Naive thymus-derived CD4-positive, alpha-beta T cell (primary cell): Measurements from ENCODE around the gene TTC27. TPM values are rescaled to one million over a fixed set of nuclear protein-coding genes. Genes with fewer than 3 reads are reported as not detected.

Experiments used
- ATAC-seq: fragments of 150-1000 bp; cut with Tn5 transposase; 2 replicates; pipeline ENCODE4 v1.10.0; 2021; ENCODE audit warnings: mild to moderate bottlenecking, moderate library complexity
- CTCF ChIA-PET: fragments of 350-600 bp; sonication (Branson Sonifier 250); formaldehyde crosslinking; loops from one replicate; lab custom pipeline; 2021; ENCODE audit warnings: antibody characterized with exemption; lab: Charles Lee
- POLR2A ChIA-PET: fragments of 350-600 bp; sonication (Branson Sonifier 250); formaldehyde crosslinking; loops from one replicate; lab custom pipeline; 2021; ENCODE audit warnings: antibody characterized with exemption, inconsistent platforms; lab: Charles Lee
- DNase-seq, 9 donors: peaks; one replicate each; pipeline versions ENCODE4 v3.0.0 to v3.0.0-alpha.2; 2020 to 2022; ENCODE audit warnings: mixed read lengths in 1 of 9
- H3K27ac ChIP-seq: one replicate; pipeline ENCODE4 v1.7.0; 2013; ENCODE audit warnings: mild to moderate bottlenecking, low read depth, low read length, moderate library complexity
- H3K27me3 ChIP-seq, 2 donors: one replicate each; pipeline ENCODE4 v1.7.0; 2013; ENCODE audit warnings: low read length in 2 of 2, mild to moderate bottlenecking in 2 of 2, moderate library complexity in 2 of 2; ENCODE audit not compliant: control insufficient read depth in 2 of 2, insufficient read depth in 2 of 2
- H3K36me3 ChIP-seq, 3 experiments: 1 replicate in 2 of 3; 2 replicates in 1 of 3; pipeline ENCODE4 v1.7.0; 2013; ENCODE audit warnings: low read length in 3 of 3, mild to moderate bottlenecking in 3 of 3, moderate library complexity in 1 of 3; ENCODE audit not compliant: insufficient read depth in 3 of 3, control insufficient read depth in 2 of 3
- H3K4me1 ChIP-seq, 2 donors: one replicate each; pipeline ENCODE4 v1.7.0; 2013; ENCODE audit warnings: low read length in 2 of 2, mild to moderate bottlenecking in 2 of 2, moderate library complexity in 1 of 2; ENCODE audit not compliant: control insufficient read depth in 2 of 2, insufficient read depth in 2 of 2
- H3K4me3 ChIP-seq: 2 replicates; pipeline ENCODE4 v1.7.0; 2013; ENCODE audit warnings: mild to moderate bottlenecking, low read length
- H3K9me3 ChIP-seq, 3 experiments: 1 replicate in 2 of 3; 2 replicates in 1 of 3; pipeline ENCODE4 v1.7.0; 2013; ENCODE audit warnings: low read length in 3 of 3; ENCODE audit not compliant: control insufficient read depth in 2 of 3
- H3K27ac Mint-ChIP-seq, 9 donors: one replicate each; pipeline ENCODE4 v1.8.0; 2020 to 2022; ENCODE audit warnings: mixed read lengths in 9 of 9, mild to moderate bottlenecking in 8 of 9, moderate library complexity in 5 of 9, inconsistent platforms in 2 of 9
- H3K27me3 Mint-ChIP-seq, 5 donors: one replicate each; pipeline ENCODE4 v1.8.0; 2021 to 2022; ENCODE audit warnings: mixed read lengths in 5 of 5, mild to moderate bottlenecking in 1 of 5
- H3K36me3 Mint-ChIP-seq, 5 donors: one replicate each; pipeline ENCODE4 v1.8.0; 2020 to 2022; ENCODE audit warnings: mixed read lengths in 5 of 5, mild to moderate bottlenecking in 3 of 5, inconsistent platforms in 1 of 5
- H3K4me1 Mint-ChIP-seq, 7 donors: one replicate each; pipeline ENCODE4 v1.8.0; 2020 to 2022; ENCODE audit warnings: mixed read lengths in 7 of 7, mild to moderate bottlenecking in 3 of 7, inconsistent platforms in 1 of 7
- H3K4me3 Mint-ChIP-seq, 10 donors: one replicate each; pipeline ENCODE4 v1.8.0; 2020 to 2022; ENCODE audit warnings: mild to moderate bottlenecking in 10 of 10, mixed read lengths in 10 of 10, moderate library complexity in 6 of 10, inconsistent platforms in 2 of 10
- H3K9me3 Mint-ChIP-seq, 11 donors: one replicate each; pipeline ENCODE4 v1.8.0; 2020 to 2022; ENCODE audit warnings: mixed read lengths in 11 of 11, mild to moderate bottlenecking in 4 of 11, inconsistent platforms in 1 of 11, moderate library complexity in 1 of 11
- intact Hi-C, 2 donors: fragments of 100-400 bp; cut with micrococcal nuclease; formaldehyde crosslinking; loops; one replicate each; pipeline ENCODE4 v1.15.1; 2023
- polyA plus RNA-seq, 2 donors: library from polyadenylated mRNA; unstranded; fragments of 300-500 nt; fragmentation: Illumina TruSeq; gene quantifications; one replicate each; pipeline ENCODE4 v1.2.3, GENCODE V29; 2021
- total RNA-seq, 6 experiments: library from RNA in 5 of 6; stranded (reverse) in 5 of 6; gene quantifications; 1 replicate in 5 of 6; 2 replicates in 1 of 6; pipeline ENCODE4 v1.2.3 and lab custom pipeline; 2021 to 2026

Gene TTC27
- total and polyA plus RNA-seq, 7 experiments from 2014 or later: 18.5 to 30.0 (median 23.9) TPM

GRCh38 chr2:32760628-32761027 lies 132.8 kb downstream of the TTC27 start:
- Histone ChIP-seq H3K27ac (no peak overlapping the region), H3K4me1 (no peaks in the 10 kb centered on the region), H3K36me3 (peaks cover 0 to 30% (median 0%) of the 10 kb centered on the region in 3 experiments), H3K4me3 (no peak overlapping the region), H3K27me3 (no peaks in the 10 kb centered on the region), H3K9me3 (no peaks in the 10 kb centered on the region)
- H3K4me3 Mint-ChIP-seq: no peak overlapping the region
- DNase-seq: no peak
- no peak overlapping the region for H3K27ac Mint-ChIP-seq
- ATAC-seq: no peak
- ChIA-PET POLR2A (no interaction called here), CTCF (interaction anchor here (0.9 kb wide), 1 partner anchor 24 kb away, joined by 3 read pairs; no protein-coding TSS in a partner anchor)
- intact Hi-C loops: no loop called here
- H3K27me3 Mint-ChIP-seq: no peaks in the 10 kb centered on the region
- peaks cover 0 to 5% (median 0%) of the 10 kb centered on the region in 11 donors for H3K9me3 Mint-ChIP-seq
- peaks cover 21 to 72% (median 50%) of the 10 kb centered on the region in 5 donors for H3K36me3 Mint-ChIP-seq
- H3K4me1 Mint-ChIP-seq: peaks cover 8 to 23% (median 13%) of the 10 kb centered on the region in 7 donors

GRCh38 chr2:32768387-32769174 lies 140.7 kb downstream of the TTC27 start:
- H3K9me3 ChIP-seq: no peaks in the 10 kb centered on the region
- H3K27ac ChIP-seq: no peak overlapping the region
- Mint-ChIP-seq H3K27ac (no peak overlapping the region), H3K36me3 (peaks cover 2 to 47% (median 41%) of the 10 kb centered on the region in 5 donors), H3K4me3 (no peak overlapping the region), H3K9me3 (peaks cover 0 to 1% (median 0%) of the 10 kb centered on the region in 11 donors), H3K4me1 (peaks cover 0 to 4% (median 0%) of the 10 kb centered on the region in 7 donors), H3K27me3 (no peaks in the 10 kb centered on the region)
- intact Hi-C loops: no loop called here
- POLR2A ChIA-PET: no interaction called here
- H3K4me1 ChIP-seq: no peaks in the 10 kb centered on the region
- DNase-seq (no peak), ATAC-seq (peak; percentile 79)
- H3K36me3 ChIP-seq: no peaks in the 10 kb centered on the region
- H3K27me3 ChIP-seq: no peaks in the 10 kb centered on the region
- H3K4me3 ChIP-seq: no peak overlapping the region
- CTCF ChIA-PET: no interaction called here

- DNase-seq: no peak
- H3K36me3 ChIP-seq: no peaks in the 10 kb centered on the region
- Mint-ChIP-seq H3K27ac (no peak overlapping the region), H3K4me1 (no peaks in the 10 kb centered on the region), H3K4me3 (no peak overlapping the region), H3K9me3 (peaks cover 0 to 1% (median 0%) of the 10 kb centered on the region in 11 donors), H3K27me3 (no peaks in the 10 kb centered on the region), H3K36me3 (peaks cover 0 to 42% (median 38%) of the 10 kb centered on the region in 5 donors)
- no peak overlapping the region for H3K4me3 ChIP-seq
- ChIA-PET CTCF (no interaction called here), POLR2A (no interaction called here)
- intact Hi-C loops: loop anchor here (5.0 to 10.0 kb wide), 3 partner anchors 174 to 812 kb away; partner anchors contain the start of gene LTBP1 (in 1 of the 2)
- H3K27me3 ChIP-seq: no peaks in the 10 kb centered on the region
- no peak for ATAC-seq
- H3K27ac ChIP-seq: no peak overlapping the region
- H3K9me3 ChIP-seq: no peaks in the 10 kb centered on the region
- H3K4me1 ChIP-seq: no peaks in the 10 kb centered on the region
These were observed 142.5 kb downstream of the TTC27 start for GRCh38 chr2:32770360-32770759.

GRCh38 chr2:32772638-32773447 lies 145.0 kb downstream of the TTC27 start:
- H3K4me3 Mint-ChIP-seq: no peak overlapping the region
- Histone ChIP-seq H3K36me3 (peaks cover 0 to 11% (median 0%) of the 10 kb centered on the region in 3 experiments), H3K27me3 (no peaks in the 10 kb centered on the region), H3K27ac (no peak overlapping the region), H3K4me3 (no peak overlapping the region), H3K4me1 (no peaks in the 10 kb centered on the region), H3K9me3 (no peaks in the 10 kb centered on the region)
- H3K4me1 Mint-ChIP-seq: no peaks in the 10 kb centered on the region
- peaks cover 3 to 58% (median 46%) of the 10 kb centered on the region in 5 donors for H3K36me3 Mint-ChIP-seq
- peaks cover 0 to 6% (median 3%) of the 10 kb centered on the region in 11 donors for H3K9me3 Mint-ChIP-seq
- ATAC-seq (no peak), DNase-seq (no peak)
- ChIA-PET CTCF (no interaction called here), POLR2A (no interaction called here)
- no peak overlapping the region for H3K27ac Mint-ChIP-seq
- intact Hi-C loops: loop anchor here (1.0 to 10.0 kb wide), 5 partner anchors 172 to 810 kb away; partner anchors contain the start of gene LTBP1 (in 1 of the 2)
- no peaks in the 10 kb centered on the region for H3K27me3 Mint-ChIP-seq

- H3K4me1 Mint-ChIP-seq: no peaks in the 10 kb centered on the region
- H3K27ac Mint-ChIP-seq: no peak overlapping the region
- no peak overlapping the region for H3K27ac ChIP-seq
- no peak for ATAC-seq
- ChIA-PET CTCF (no interaction called here), POLR2A (no interaction called here)
- peaks cover 0 to 13% (median 0%) of the 10 kb centered on the region in 3 experiments for H3K36me3 ChIP-seq
- H3K4me3 Mint-ChIP-seq: no peak overlapping the region
- H3K9me3 ChIP-seq: no peaks in the 10 kb centered on the region
- H3K27me3 Mint-ChIP-seq: no peaks in the 10 kb centered on the region
- no peak overlapping the region for H3K4me3 ChIP-seq
- DNase-seq: no peak
- H3K9me3 Mint-ChIP-seq: peaks cover 0 to 9% (median 5%) of the 10 kb centered on the region in 11 donors
- intact Hi-C loops: loop anchor here (2.0 to 10.0 kb wide), 4 partner anchors 171 to 809 kb away; partner anchors contain the start of gene LTBP1 (in 1 of the 2)
- H3K27me3 ChIP-seq: no peaks in the 10 kb centered on the region
- no peaks in the 10 kb centered on the region for H3K4me1 ChIP-seq
- peaks cover 5 to 64% (median 52%) of the 10 kb centered on the region in 5 donors for H3K36me3 Mint-ChIP-seq
These were observed 145.6 kb downstream of the TTC27 start for GRCh38 chr2:32773448-32773808.

- peaks cover 0 to 2% (median 0%) of the 10 kb centered on the region in 3 experiments for H3K9me3 ChIP-seq
- H3K4me3 ChIP-seq: no peak overlapping the region
- no peaks in the 10 kb centered on the region for H3K27me3 Mint-ChIP-seq
- CTCF ChIA-PET: interaction anchor here (0.6 kb wide), 1 partner anchor 31 kb away, joined by 3 read pairs; no protein-coding TSS in a partner anchor
- no peak overlapping the region for H3K27ac ChIP-seq
- POLR2A ChIA-PET: no interaction called here
- H3K9me3 Mint-ChIP-seq: peaks cover 0 to 26% (median 12%) of the 10 kb centered on the region in 11 donors
- DNase-seq (no peak), ATAC-seq (no peak)
- no peak overlapping the region for H3K4me3 Mint-ChIP-seq
- H3K36me3 ChIP-seq: peaks cover 0 to 28% (median 0%) of the 10 kb centered on the region in 3 experiments
- no peaks in the 10 kb centered on the region for H3K4me1 Mint-ChIP-seq
- peak overlapping the region in 1 of 9 donors; percentile 2 for H3K27ac Mint-ChIP-seq
- no peaks in the 10 kb centered on the region for H3K4me1 ChIP-seq
- intact Hi-C loops: loop anchor here in 1 of 2 donors (10.0 kb wide), 1 partner anchor 169 kb away; the partner anchor contains the start of gene LTBP1
- H3K27me3 ChIP-seq: no peaks in the 10 kb centered on the region
- H3K36me3 Mint-ChIP-seq: peaks cover 13 to 78% (median 66%) of the 10 kb centered on the region in 5 donors
These were observed 148.1 kb downstream of the TTC27 start for GRCh38 chr2:32775954-32776353.
